ENCODE measurements around the gene OVAAL. TPM values are rescaled to one million over a fixed set of nuclear protein-coding genes. Genes with fewer than 3 reads are reported as not detected.

OVAAL gene
- total and polyA plus RNA-seq, 10 of the 15 experiments (the other 5 are each of a cell fraction or from before 2014, with no cell fraction given) = 0.04 to 0.33 (median 0.06) TPM; not detected in 7

- no TSS peak for BruUV-seq (replicated peaks)
- CTCF ChIA-PET = interaction anchor here (0.5 to 1.0 kb wide), 3 partner anchors 77 to 716 kb away, joined by 3 read pairs; no protein-coding TSS in a partner anchor
- TF ChIP-seq CBX3 (IDR thresholded peaks at IDR 0.05; ENCODE audit: borderline replicate concordance, low read depth) (no peak), NR2C2 (IDR thresholded peaks at IDR 0.05; ENCODE audit: borderline replicate concordance, control insufficient read depth, insufficient read length, low read depth) (no peak), CBX5 (IDR thresholded peaks at IDR 0.05; ENCODE audit: low read depth) (no peak), IRF5 (IDR thresholded peaks at IDR 0.05; ENCODE audit: borderline replicate concordance) (no peak), CREM (IDR thresholded peaks at IDR 0.05; ENCODE audit: low read depth) (no peak), TCF7 (IDR thresholded peaks at IDR 0.05; ENCODE audit: borderline replicate concordance) (no peak), EED (IDR thresholded peaks at IDR 0.05; ENCODE audit: low read depth) (no peak), SREBF2 (IDR thresholded peaks at IDR 0.05; ENCODE audit: low read length) (no peak), ZBTB4 (CRISPR knock-in tag; IDR thresholded peaks at IDR 0.05) (no peak), ZNF687 (IDR thresholded peaks at IDR 0.05) (no peak), ZBTB40 (IDR thresholded peaks at IDR 0.05; ENCODE audit: borderline replicate concordance) (no peak)
These were observed 26.1 kb downstream of the OVAAL start for GRCh38 chr1:180584869-180585268.

More at GRCh38 chr1:180584869-180585268, 26.1 kb downstream of the OVAAL start:
- ATAC-seq (no peak), DNase-seq (ENCODE audit: low read depth, low spot score) (no peak), FAIRE-seq (no peak)
- no peak overlapping the region for H2AFZ ChIP-seq (ENCODE audit: control insufficient read depth, low read depth, low read length)
- intact Hi-C loops (cut with micrococcal nuclease; ENCODE audit: unreplicated experiment) (no loop called here), in situ Hi-C loops (cut with MboI) (no loop called here)
- POLR2A ChIA-PET = interaction anchor here (0.7 kb wide), 1 partner anchor 609 kb away, joined by 3 read pairs; no protein-coding TSS in a partner anchor
- no peak overlapping the region for H3K9ac ChIP-seq (ENCODE audit: control insufficient read depth, insufficient read depth, low read length)
- SMC1A ChIA-PET (ENCODE audit: uncharacterized antibody, unreplicated experiment) = interaction anchor here (0.6 kb wide), 1 partner anchor 31 kb away, joined by 4 read pairs; no protein-coding TSS in a partner anchor
- no peaks in the 10 kb centered on the region for H4K20me1 ChIP-seq (ENCODE audit: control insufficient read depth, insufficient read depth)
- no peaks in the 10 kb centered on the region for H3K9me3 ChIP-seq (replicated peaks; ENCODE audit: control insufficient read depth, insufficient read depth, low read length)
- no peak overlapping the region for H3K4me3 ChIP-seq
- no peaks in the 10 kb centered on the region for H3K36me3 ChIP-seq (ENCODE audit: control insufficient read depth in 2 of 2, insufficient read depth in 2 of 2, low read length in 1 of 2)
- no peak overlapping the region for H3K27ac ChIP-seq (ENCODE audit: control insufficient read depth, insufficient read depth)
- H3K4me1 ChIP-seq (ENCODE audit: control insufficient read depth, insufficient read depth, low read length) = no peaks in the 10 kb centered on the region
- no peaks in the 10 kb centered on the region for H3K79me2 ChIP-seq (ENCODE audit: control insufficient read depth, insufficient read depth, low read length)
- RAD21 ChIA-PET (ENCODE audit: unreplicated experiment) = no interaction called here
- no peaks in the 10 kb centered on the region; a peak in 1 of 4 replicates for H3K27me3 ChIP-seq (replicated peaks in 1 of 2; ENCODE audit: control insufficient read depth in 2 of 2, insufficient read depth in 2 of 2, low read length in 1 of 2)
- H3K4me2 ChIP-seq (ENCODE audit: control insufficient read depth, insufficient read depth) = no peak overlapping the region
- 77% methylated on average over 8 of the region's 8 CpGs for WGBS (ENCODE audit: insufficient coverage, insufficient replicate concordance, low lambda C conversion rate, missing lambda C conversion rate)
